H9 (cell line): ENCODE results near the gene RNASEL. TPM values are rescaled to one million over a fixed set of nuclear protein-coding genes. Genes with fewer than 3 reads are reported as not detected.

Experiments
- DNase-seq: peaks from one replicate; pipeline ENCODE4 v3.0.0-alpha.2; 2017
- H2AFZ ChIP-seq: one replicate; pipeline ENCODE4 v1.6.1; 2013; ENCODE audit warnings: mild to moderate bottlenecking, low read length, control low read depth, moderate library complexity
- H2AK5ac ChIP-seq: 2 replicates; pipeline ENCODE4 v1.6.1; 2013; ENCODE audit warnings: low read length, control low read depth, mixed read lengths; ENCODE audit not compliant: insufficient read length
- H2BK120ac ChIP-seq: one replicate; pipeline ENCODE4 v1.6.1; 2013; ENCODE audit warnings: low read depth, mild to moderate bottlenecking, low read length, control low read depth, inconsistent platforms; ENCODE audit not compliant: poor library complexity, severe bottlenecking
- H2BK12ac ChIP-seq: 2 replicates; pipeline ENCODE4 v1.6.1; 2013; ENCODE audit warnings: low read length, control low read depth, mixed read lengths, low read depth; ENCODE audit not compliant: insufficient read length
- H2BK15ac ChIP-seq: 2 replicates; pipeline ENCODE4 v1.6.1; 2013; ENCODE audit warnings: low read depth, low read length, control low read depth
- H2BK20ac ChIP-seq: one replicate; pipeline ENCODE4 v1.6.1; 2013; ENCODE audit warnings: low read depth, mild to moderate bottlenecking, low read length, control low read depth, inconsistent platforms; ENCODE audit not compliant: poor library complexity, severe bottlenecking
- H2BK5ac ChIP-seq: 2 replicates; pipeline ENCODE4 v1.6.1; 2013; ENCODE audit warnings: low read length, control low read depth, mixed read lengths; ENCODE audit not compliant: insufficient read length
- H3K14ac ChIP-seq: 2 replicates; pipeline ENCODE4 v1.6.1; 2013; ENCODE audit warnings: low read length, control low read depth; ENCODE audit not compliant: insufficient read depth
- H3K18ac ChIP-seq: 2 replicates; pipeline ENCODE4 v1.6.1; 2013; ENCODE audit warnings: low read depth, mild to moderate bottlenecking, mixed read lengths, low read length, control low read depth; ENCODE audit not compliant: insufficient read length
- H3K23ac ChIP-seq: 2 replicates; pipeline ENCODE4 v1.6.1; 2013; ENCODE audit warnings: low read length, control low read depth, mixed read lengths, low read depth; ENCODE audit not compliant: insufficient read length
- H3K23me2 ChIP-seq: 2 replicates; pipeline ENCODE4 v1.6.1; 2013; ENCODE audit warnings: low read depth, mild to moderate bottlenecking, mixed read lengths, low read length, control low read depth; ENCODE audit not compliant: insufficient read length, poor library complexity, severe bottlenecking
- H3K27ac ChIP-seq: 2 replicates; pipeline ENCODE4 v1.5.1; 2013; ENCODE audit warnings: low read length, control low read depth, mixed read lengths, low read depth; ENCODE audit not compliant: insufficient read length
- H3K27me3 ChIP-seq: 2 replicates; pipeline ENCODE4 v1.6.1; 2013; ENCODE audit warnings: low read length, control low read depth, inconsistent platforms; ENCODE audit not compliant: insufficient read depth
- H3K4ac ChIP-seq: 2 replicates; pipeline ENCODE4 v1.6.1; 2013; ENCODE audit warnings: low read depth, mild to moderate bottlenecking, control low read depth, inconsistent platforms, low read length, moderate library complexity
- H3K4me1 ChIP-seq: 2 replicates; pipeline ENCODE4 v1.6.1; 2013; ENCODE audit warnings: low read length, control low read depth, inconsistent platforms; ENCODE audit not compliant: insufficient read depth
- H3K4me2 ChIP-seq: 2 replicates; pipeline ENCODE4 v1.6.1; 2013; ENCODE audit warnings: low read length, control low read depth, mixed read lengths; ENCODE audit not compliant: insufficient read length, insufficient read depth
- H3K56ac ChIP-seq: 2 replicates; pipeline ENCODE4 v1.6.1; 2013; ENCODE audit warnings: low read depth, mild to moderate bottlenecking, mixed read lengths, low read length, control low read depth; ENCODE audit not compliant: insufficient read length
- H3K79me1 ChIP-seq: 2 replicates; pipeline ENCODE4 v1.6.1; 2013; ENCODE audit warnings: low read depth, mild to moderate bottlenecking, moderate library complexity, low read length, control low read depth, inconsistent platforms; ENCODE audit not compliant: insufficient read depth, poor library complexity, severe bottlenecking
- H3K79me2 ChIP-seq: 2 replicates; pipeline ENCODE4 v1.6.1; 2013; ENCODE audit warnings: low read length, control low read depth, inconsistent platforms; ENCODE audit not compliant: insufficient read depth
- H3K9ac ChIP-seq: 2 replicates; pipeline ENCODE4 v1.6.1; 2013; ENCODE audit warnings: low read length, control low read depth, mixed read lengths; ENCODE audit not compliant: insufficient read length; ENCODE audit errors: extremely low read depth
- H3K9me3 ChIP-seq: one replicate; pipeline ENCODE4 v1.6.1; 2013; ENCODE audit warnings: low read depth, low read length, inconsistent platforms; ENCODE audit not compliant: control insufficient read depth
- H3T11ph ChIP-seq: one replicate; pipeline ENCODE4 v1.6.1; 2013; ENCODE audit warnings: mild to moderate bottlenecking, low read length, control low read depth, inconsistent platforms
- H4K20me1 ChIP-seq: one replicate; pipeline ENCODE4 v1.6.1; 2013; ENCODE audit not compliant: control insufficient read depth, insufficient read length, insufficient read depth
- H4K5ac ChIP-seq: 2 replicates; pipeline ENCODE4 v1.6.1; 2013; ENCODE audit warnings: low read depth, mild to moderate bottlenecking, mixed read lengths, low read length, control low read depth; ENCODE audit not compliant: insufficient read length
- H4K8ac ChIP-seq: replicated peaks from 2 replicates; pipeline ENCODE4 v1.6.1; 2013; ENCODE audit warnings: low read length, control low read depth, mixed read lengths, low read depth; ENCODE audit not compliant: insufficient read length
- H4K91ac ChIP-seq: 2 replicates; pipeline ENCODE4 v1.6.1; 2013; ENCODE audit warnings: low read depth, mild to moderate bottlenecking, moderate library complexity, mixed read lengths, low read length, control low read depth; ENCODE audit not compliant: insufficient read length
- H3K27ac Mint-ChIP-seq, 3 experiments: 2 replicates in 2 of 3; 3 replicates in 1 of 3; pipeline ENCODE4 v1.8.0; 2020 to 2021; ENCODE audit warnings: mixed read lengths in 3 of 3, mild to moderate bottlenecking in 1 of 3, moderate library complexity in 1 of 3
- H3K27me3 Mint-ChIP-seq: 2 replicates; pipeline ENCODE4 v1.8.0; 2021; ENCODE audit warnings: low read depth, mild to moderate bottlenecking, moderate library complexity, mixed read lengths
- H3K36me3 Mint-ChIP-seq, 3 experiments: 2 replicates in 2 of 3; 3 replicates in 1 of 3; pipeline ENCODE4 v1.8.0; 2020 to 2021; ENCODE audit warnings: low read depth in 3 of 3, mixed read lengths in 3 of 3; ENCODE audit not compliant: insufficient read depth in 1 of 3
- H3K4me1 Mint-ChIP-seq, 2 experiments: 2 replicates each; pipeline ENCODE4 v1.8.0; 2020; ENCODE audit warnings: mixed read lengths in 2 of 2
- H3K4me3 Mint-ChIP-seq, 2 experiments: 2 replicates in 1 of 2; 3 replicates in 1 of 2; pipeline ENCODE4 v1.8.0; 2020 to 2021; ENCODE audit warnings: mild to moderate bottlenecking in 2 of 2, mixed read lengths in 2 of 2, moderate library complexity in 1 of 2
- H3K9me3 Mint-ChIP-seq, 2 experiments: 2 replicates in 1 of 2; 3 replicates in 1 of 2; pipeline ENCODE4 v1.8.0; 2020; ENCODE audit warnings: mild to moderate bottlenecking in 2 of 2, mixed read lengths in 2 of 2, moderate library complexity in 1 of 2
- CTCF ChIP-seq: fragments of 200-600 bp; sonication (generic); conservative IDR thresholded peaks from 3 replicates; pipeline ENCODE4 v1.8.0; 2021; ENCODE audit warnings: antibody characterized with exemption, mild to moderate bottlenecking
- WGBS: extraction: QIAGEN DNeasy Blood & Tissue Kit; methylation state at CpG from one replicate; pipeline ENCODE4 v1.1.7; 2013; ENCODE audit warnings: missing lambda C conversion rate, low lambda C conversion rate, mixed read lengths; ENCODE audit not compliant: insufficient read length; ENCODE audit errors: extremely low coverage; 5-methylcytosine and 5-hydroxymethylcytosine counted together
- total RNA-seq: library from RNA; stranded (reverse); gene quantifications from 2 replicates; pipeline ENCODE4 v1.2.1, GENCODE V29; 2021

RNASEL gene
- total RNA-seq, 1 experiment from 2014 or later, result 0.63 TPM

GRCh38 chr1:182625024-182625423 is 36.0 kb upstream of the RNASEL start:
- Histone ChIP-seq H2BK15ac (no peak overlapping the region), H3T11ph (no peak overlapping the region), H3K79me1 (no peaks in the 10 kb centered on the region), H3K4me1 (peaks cover 2% of the 10 kb centered on the region), H2BK5ac (no peak overlapping the region), H4K5ac (no peak overlapping the region), H3K18ac (no peak overlapping the region), H4K8ac (no peak overlapping the region), H4K20me1 (no peaks in the 10 kb centered on the region), H2BK12ac (no peak overlapping the region), H4K91ac (no peak overlapping the region), H3K9ac (no peak overlapping the region), H2AFZ (no peak overlapping the region), H2AK5ac (no peak overlapping the region), H3K4ac (no peak overlapping the region), H3K27me3 (no peaks in the 10 kb centered on the region), H3K14ac (no peak overlapping the region), H3K4me2 (no peak overlapping the region), H3K23ac (no peak overlapping the region), H2BK20ac (no peak overlapping the region), H3K79me2 (no peaks in the 10 kb centered on the region), H3K9me3 (no peaks in the 10 kb centered on the region), H3K27ac (no peak overlapping the region), H2BK120ac (no peak overlapping the region), H3K56ac (no peak overlapping the region), H3K23me2 (no peaks in the 10 kb centered on the region)
- no peak for TF ChIP-seq CTCF
- H3K27ac Mint-ChIP-seq, result no peak overlapping the region
- peaks cover 5 to 9% of the 10 kb centered on the region in 2 experiments; a peak in 4 of 5 replicates for H3K9me3 Mint-ChIP-seq
- DNase-seq, result no peak
- no CpG with 5 or more reads among the region's 3 CpGs for WGBS
- peaks cover 23 to 24% of the 10 kb centered on the region in 2 experiments for H3K4me1 Mint-ChIP-seq
- peaks cover 0 to 9% (median 0%) of the 10 kb centered on the region in 3 experiments; a peak in 2 of 7 replicates for H3K36me3 Mint-ChIP-seq
- H3K4me3 Mint-ChIP-seq, result no peak overlapping the region
- no peaks in the 10 kb centered on the region; the same call in none of the 2 replicates for H3K27me3 Mint-ChIP-seq
